Lower lobe of right lung (tissue), 2 donors: ENCODE data around the gene TNFRSF11A. TPM values are rescaled to one million over a fixed set of nuclear protein-coding genes. Genes with fewer than 3 reads are reported as not detected.

Experiments
- ATAC-seq, 2 donors: fragments of 200-7000 bp; cut with Tn5 transposase; one replicate each; pipeline ENCODE4 v1.9.1; 2020 to 2022; ENCODE audit warnings: mild to moderate bottlenecking in 2 of 2, moderate library complexity in 2 of 2
- DNase-seq: peaks from one replicate; pipeline ENCODE4 v3.0.0-alpha.2; 2020
- H3K27ac ChIP-seq: fragments of 200-600 bp; one replicate; pipeline ENCODE4 v1.8.0; 2022
- H3K27me3 ChIP-seq: fragments of 200-600 bp; one replicate; pipeline ENCODE4 v1.8.0; 2022; ENCODE audit warnings: low read depth
- H3K36me3 ChIP-seq: fragments of 200-600 bp; one replicate; pipeline ENCODE4 v1.8.0; 2022; ENCODE audit warnings: mild to moderate bottlenecking
- H3K4me1 ChIP-seq: fragments of 200-600 bp; one replicate; pipeline ENCODE4 v1.8.0; 2022
- H3K4me3 ChIP-seq: fragments of 200-600 bp; one replicate; pipeline ENCODE4 v1.8.0; 2022; ENCODE audit warnings: mild to moderate bottlenecking
- H3K9me3 ChIP-seq: fragments of 200-600 bp; one replicate; pipeline ENCODE4 v1.8.0; 2022
- intact Hi-C: fragments of 100-400 bp; cut with DNase I; formaldehyde crosslinking; loops from one replicate; pipeline ENCODE4 v1.11.0; 2022
- total RNA-seq: library from RNA; stranded (reverse); fragmentation: NEBNext Ultra II Directional; extraction: Animal tissue kit (Norgen Biotek cat#: 25700); gene quantifications from one replicate; pipeline ENCODE4 v1.2.1, GENCODE V29; 2021
- TF ChIP-seq, protein P1 (sequence below): fragments of 200-600 bp; IDR thresholded peaks from one replicate; pipeline ENCODE4 v1.8.0; 2022; ENCODE audit warnings: antibody characterized with exemption, mild to moderate bottlenecking
- donor health status: DM: no; HTN: yes; CAD: no; lungs with severe emphysema.

Gene TNFRSF11A
- total RNA-seq, 1 donor from 2014 or later, result 3.9 TPM

DNA sequence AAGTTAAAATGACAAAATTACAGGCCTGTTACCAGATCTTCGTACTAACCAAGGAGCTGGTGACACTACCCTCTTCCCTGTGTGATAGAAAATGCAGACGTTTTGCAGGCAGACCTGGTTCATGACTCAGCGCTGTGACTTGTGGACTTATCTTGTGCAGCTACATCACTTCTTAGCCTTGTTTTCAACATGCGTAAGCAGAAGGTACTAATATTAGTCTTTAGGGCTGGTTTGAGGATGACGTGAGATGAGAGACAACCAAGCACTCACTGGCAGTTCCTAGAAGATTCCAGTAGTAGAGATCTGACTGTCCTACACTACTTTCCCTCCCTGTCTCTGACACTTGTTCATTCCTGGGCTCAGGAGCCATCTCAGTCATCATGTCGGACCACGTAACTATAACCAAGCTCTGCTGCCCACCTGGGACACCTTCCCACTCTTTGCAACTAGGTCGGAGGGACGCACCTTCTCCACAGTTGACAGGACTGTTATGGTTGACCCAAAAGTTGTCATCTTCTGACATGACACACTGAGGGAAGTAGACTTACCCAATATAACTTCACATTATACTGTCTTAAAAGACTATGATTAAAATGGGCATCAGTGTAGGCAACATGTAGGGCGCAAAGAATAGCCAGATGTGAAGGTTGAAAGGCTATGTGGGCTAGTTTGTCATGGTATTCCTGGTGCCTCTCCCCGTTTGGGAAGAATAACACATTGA, 64.8 kb downstream of the TNFRSF11A start:
- H3K27me3 ChIP-seq, result peaks cover 7% of the 10 kb centered on the region
- intact Hi-C loops, result no loop called here
- ATAC-seq (no peak), DNase-seq (no peak)
- H3K9me3 ChIP-seq, result no peaks in the 10 kb centered on the region
- no peak overlapping the region for H3K27ac ChIP-seq
- TF ChIP-seq, protein P1, sequence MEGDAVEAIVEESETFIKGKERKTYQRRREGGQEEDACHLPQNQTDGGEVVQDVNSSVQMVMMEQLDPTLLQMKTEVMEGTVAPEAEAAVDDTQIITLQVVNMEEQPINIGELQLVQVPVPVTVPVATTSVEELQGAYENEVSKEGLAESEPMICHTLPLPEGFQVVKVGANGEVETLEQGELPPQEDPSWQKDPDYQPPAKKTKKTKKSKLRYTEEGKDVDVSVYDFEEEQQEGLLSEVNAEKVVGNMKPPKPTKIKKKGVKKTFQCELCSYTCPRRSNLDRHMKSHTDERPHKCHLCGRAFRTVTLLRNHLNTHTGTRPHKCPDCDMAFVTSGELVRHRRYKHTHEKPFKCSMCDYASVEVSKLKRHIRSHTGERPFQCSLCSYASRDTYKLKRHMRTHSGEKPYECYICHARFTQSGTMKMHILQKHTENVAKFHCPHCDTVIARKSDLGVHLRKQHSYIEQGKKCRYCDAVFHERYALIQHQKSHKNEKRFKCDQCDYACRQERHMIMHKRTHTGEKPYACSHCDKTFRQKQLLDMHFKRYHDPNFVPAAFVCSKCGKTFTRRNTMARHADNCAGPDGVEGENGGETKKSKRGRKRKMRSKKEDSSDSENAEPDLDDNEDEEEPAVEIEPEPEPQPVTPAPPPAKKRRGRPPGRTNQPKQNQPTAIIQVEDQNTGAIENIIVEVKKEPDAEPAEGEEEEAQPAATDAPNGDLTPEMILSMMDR, result no peak
- H3K4me1 ChIP-seq, result no peaks in the 10 kb centered on the region
- H3K4me3 ChIP-seq, result no peak overlapping the region
- no peaks in the 10 kb centered on the region for H3K36me3 ChIP-seq

DNA sequence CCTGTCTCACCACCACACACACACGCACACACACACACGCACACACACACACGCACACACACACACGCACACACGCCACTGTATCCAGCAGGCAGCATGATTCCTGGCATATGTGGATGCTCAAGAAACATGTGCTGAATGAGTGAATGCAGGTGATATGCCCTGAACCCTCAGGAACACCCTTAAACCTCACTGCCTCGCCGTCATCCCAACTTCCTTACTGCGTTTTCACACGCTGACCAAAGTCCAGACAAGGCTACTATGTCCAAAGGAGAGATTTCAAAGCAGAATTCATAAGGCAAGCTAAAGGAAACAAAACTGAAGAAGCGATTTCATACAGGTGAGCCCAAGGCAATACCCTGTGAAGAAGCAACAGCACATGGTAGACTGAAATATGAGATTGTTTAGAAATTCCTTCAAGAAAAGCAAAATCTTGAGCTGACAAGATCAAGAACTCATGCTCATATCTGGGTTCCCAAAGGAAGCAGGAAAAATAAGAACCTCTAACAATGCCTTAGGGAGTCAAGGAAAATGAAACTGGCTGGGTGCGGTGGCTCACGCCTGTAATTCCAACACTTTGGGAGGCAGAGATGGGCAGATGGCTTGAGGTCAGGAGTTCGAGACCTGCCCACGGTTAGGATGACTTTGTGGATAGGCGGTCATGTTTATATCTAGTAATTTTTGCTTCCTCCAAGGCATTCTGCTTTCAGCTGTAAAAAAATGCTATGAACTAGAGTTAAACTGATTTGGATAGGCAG, 69.1 kb downstream of the TNFRSF11A start:
- no peak for ATAC-seq
- no peaks in the 10 kb centered on the region for H3K9me3 ChIP-seq
- no peaks in the 10 kb centered on the region for H3K36me3 ChIP-seq
- no peak for DNase-seq
- intact Hi-C loops, result no loop called here
- no peak overlapping the region for H3K4me3 ChIP-seq
- peaks cover 5% of the 10 kb centered on the region for H3K27me3 ChIP-seq
- H3K4me1 ChIP-seq, result no peaks in the 10 kb centered on the region
- H3K27ac ChIP-seq, result no peak overlapping the region
- TF ChIP-seq, protein P1, result no peak

DNA sequence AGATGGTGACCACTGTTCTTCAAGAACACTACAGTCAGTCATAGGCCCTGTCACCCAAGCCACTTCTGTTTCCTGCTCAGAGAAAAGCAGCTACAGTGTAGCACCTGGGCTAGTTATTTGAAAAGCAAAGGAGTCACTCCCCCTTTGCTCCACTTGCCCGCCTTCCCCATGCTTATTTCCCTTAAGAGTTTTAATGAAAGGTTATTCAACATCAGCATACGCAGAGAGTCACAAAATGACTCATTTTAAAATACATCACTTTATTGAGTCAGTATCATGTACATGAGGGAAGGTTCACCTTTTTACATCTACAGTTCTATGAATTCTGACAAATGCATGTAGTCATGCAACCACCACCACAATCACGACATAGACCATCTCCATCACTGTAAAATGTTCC, 71.3 kb downstream of the TNFRSF11A start:
- no peaks in the 10 kb centered on the region for H3K36me3 ChIP-seq
- ATAC-seq, result no peak
- intact Hi-C loops, result no loop called here
- no peaks in the 10 kb centered on the region for H3K4me1 ChIP-seq
- TF ChIP-seq, protein P1, result no peak
- H3K27ac ChIP-seq, result no peak overlapping the region
- no peaks in the 10 kb centered on the region for H3K9me3 ChIP-seq
- peaks cover 5% of the 10 kb centered on the region for H3K27me3 ChIP-seq
- DNase-seq, result no peak
- H3K4me3 ChIP-seq, result no peak overlapping the region

DNA sequence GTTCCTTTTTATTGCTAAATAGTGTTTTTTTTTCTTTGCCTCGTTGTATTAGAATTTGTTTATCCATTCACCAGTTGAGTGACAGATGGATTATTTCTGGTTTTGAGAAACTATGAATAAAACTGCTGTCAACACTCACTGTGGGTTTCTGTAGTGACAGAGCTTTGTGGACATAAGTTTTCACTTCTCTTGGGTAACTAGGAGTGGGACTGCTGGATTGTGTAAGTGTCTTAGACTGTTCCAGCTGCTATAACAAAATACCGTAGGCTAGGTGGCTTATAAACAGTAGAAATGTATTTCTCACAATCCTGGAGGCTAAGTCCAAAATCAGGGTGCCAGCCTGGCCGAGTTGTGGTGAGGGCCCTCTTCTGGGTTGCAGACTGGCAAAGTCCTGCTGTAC, 71.9 kb downstream of the TNFRSF11A start:
- no peak for DNase-seq
- no peaks in the 10 kb centered on the region for H3K36me3 ChIP-seq
- intact Hi-C loops, result no loop called here
- ATAC-seq, result no peak
- H3K27ac ChIP-seq, result no peak overlapping the region
- H3K27me3 ChIP-seq, result peaks cover 5% of the 10 kb centered on the region
- no peaks in the 10 kb centered on the region for H3K9me3 ChIP-seq
- no peak overlapping the region for H3K4me3 ChIP-seq
- H3K4me1 ChIP-seq, result no peaks in the 10 kb centered on the region
- TF ChIP-seq, protein P1, result no peak

DNA sequence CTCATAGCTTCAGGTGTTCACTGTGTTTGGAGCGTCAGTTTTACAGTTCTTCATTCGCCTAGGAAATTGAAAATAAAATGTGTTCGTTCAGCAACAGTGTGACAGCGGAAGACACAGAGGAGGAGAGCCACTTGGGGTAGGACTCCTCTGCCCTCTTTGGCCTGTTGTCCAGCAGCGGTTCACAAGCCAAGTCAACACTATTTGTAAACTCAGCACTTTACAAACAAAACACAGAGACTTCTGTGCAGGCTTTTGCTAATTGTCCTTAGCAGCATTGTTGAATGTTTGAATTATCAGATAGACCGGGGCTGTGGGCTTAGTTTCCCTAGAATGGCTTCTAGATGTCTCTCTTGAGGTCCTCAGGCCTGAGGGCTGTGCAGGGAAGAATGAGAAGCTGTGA, 73.2 kb downstream of the TNFRSF11A start:
- Histone ChIP-seq H3K27me3 (peaks cover 4% of the 10 kb centered on the region), H3K4me3 (no peak overlapping the region), H3K36me3 (no peaks in the 10 kb centered on the region), H3K27ac (no peak overlapping the region), H3K4me1 (no peaks in the 10 kb centered on the region), H3K9me3 (no peaks in the 10 kb centered on the region)
- intact Hi-C loops, result no loop called here
- ATAC-seq (no peak), DNase-seq (no peak)
- TF ChIP-seq, protein P1, result no peak
